HG03135 (cell line): ENCODE data around the gene PRKCSH.
"Not testable (repeated sequence)": the region's sequence is repeated elsewhere in the genome, so short reads cannot be mapped to it uniquely, and the experiment has no call there.

Experiments used
- ATAC-seq: cut with Tn5 transposase; IDR thresholded peaks from one replicate; pipeline ENCODE4 v1.9.1; 2021; ENCODE audit warnings: mild to moderate bottlenecking, moderate library complexity; ENCODE audit not compliant: unreplicated experiment

Gene PRKCSH

DNA sequence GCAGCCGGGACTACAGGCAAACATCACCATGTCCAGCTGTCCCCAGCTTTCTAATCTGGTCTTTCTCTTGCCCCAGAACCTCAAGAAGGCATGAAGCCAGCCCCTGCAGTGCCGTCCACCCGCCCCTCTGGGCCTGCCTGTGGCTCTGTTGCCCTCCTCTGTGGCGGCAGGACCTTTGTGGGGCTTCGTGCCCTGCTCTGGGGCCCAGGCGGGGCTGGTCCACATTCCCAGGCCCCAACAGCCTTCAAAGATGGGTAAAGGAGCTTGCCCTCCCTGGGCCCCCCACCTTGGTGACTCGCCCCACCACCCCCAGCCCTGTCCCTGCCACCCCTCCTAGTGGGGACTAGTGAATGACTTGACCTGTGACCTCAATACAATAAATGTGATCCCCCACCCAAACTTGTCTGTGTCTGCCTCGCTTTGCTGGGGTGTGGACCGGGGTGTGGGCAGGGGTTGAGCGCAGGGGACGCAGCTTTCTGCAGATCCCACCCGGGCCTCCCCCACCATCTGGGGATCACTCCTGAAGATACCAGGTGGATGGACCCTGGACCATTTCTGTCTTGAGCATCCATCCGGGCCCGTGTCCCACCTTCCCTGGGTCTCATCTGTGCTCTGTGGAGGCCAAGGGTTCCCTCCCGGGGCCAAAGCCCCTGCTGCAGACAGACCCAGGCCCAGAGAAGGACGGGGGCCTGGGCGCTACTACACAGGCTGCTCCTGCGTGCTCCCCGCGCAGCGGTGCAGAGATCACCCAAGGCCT is 15.3 kb downstream of the PRKCSH start:
- ATAC-seq = no peak

DNA sequence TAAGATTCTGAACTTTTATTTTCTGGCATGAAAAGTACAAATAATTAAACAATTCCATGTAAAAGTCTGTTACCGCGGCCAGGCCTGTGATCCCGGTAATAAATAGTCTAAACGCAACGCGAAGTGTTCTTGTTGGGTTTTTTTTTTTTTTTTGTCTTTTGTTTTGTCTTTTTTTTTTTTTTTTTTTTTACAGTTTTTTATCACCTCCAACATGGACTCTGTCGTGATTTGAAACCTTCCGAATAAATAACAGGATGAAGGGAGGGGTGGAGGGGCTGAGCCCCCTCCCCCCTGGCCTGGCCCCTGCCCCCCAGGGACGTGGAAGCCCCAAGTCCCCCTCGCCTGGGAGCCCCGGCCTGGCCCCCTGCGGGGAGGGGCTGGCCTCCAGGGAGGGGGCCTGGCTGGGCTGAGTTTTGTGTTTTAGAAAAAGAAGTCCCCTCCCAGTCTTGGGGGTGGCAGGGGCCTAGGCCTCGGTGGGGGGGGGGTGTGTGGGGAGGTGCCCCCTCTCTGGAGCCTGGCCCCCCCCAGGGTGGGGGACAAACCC is 16.0 kb downstream of the PRKCSH start:
- ATAC-seq = no peak

DNA sequence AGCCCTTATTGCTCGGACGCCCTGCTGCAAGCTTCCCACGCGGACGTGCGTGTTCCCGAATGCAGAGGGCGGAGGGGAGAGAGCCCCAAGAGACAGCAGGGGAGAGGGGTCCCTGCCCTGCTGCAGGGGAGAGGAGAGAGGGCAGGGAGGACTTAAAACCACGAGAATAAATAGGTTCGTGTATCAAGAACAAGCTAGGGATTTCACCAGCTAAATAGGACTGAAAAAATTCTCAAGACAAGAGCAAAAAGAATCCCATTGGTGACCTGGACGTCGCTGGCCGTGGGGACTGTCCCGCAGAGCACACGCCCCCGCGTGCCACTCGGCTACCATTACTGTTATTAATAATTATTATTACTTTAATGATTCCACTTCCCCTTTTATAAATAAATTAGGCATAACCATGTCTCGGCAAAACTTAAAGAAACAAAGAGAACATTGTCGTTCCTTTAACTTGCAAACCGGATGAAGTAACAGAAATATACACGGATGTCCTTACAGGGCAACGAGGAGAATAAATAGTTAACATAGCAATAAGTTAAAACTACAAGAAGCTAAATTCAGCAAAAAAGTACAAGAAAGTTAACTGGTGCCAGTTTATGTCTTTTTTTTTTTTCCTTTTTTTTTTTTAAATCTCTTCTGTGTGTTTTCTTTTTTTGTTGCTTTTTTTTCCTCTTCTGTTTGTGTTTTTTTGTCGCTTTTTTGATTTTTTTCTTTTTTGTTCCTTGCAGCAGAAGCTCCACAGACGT is 16.6 kb downstream of the PRKCSH start:
- no peak for ATAC-seq

GRCh38 chr19:11452620-11453310 is 17.3 kb downstream of the PRKCSH start:
- ATAC-seq = no peak

DNA sequence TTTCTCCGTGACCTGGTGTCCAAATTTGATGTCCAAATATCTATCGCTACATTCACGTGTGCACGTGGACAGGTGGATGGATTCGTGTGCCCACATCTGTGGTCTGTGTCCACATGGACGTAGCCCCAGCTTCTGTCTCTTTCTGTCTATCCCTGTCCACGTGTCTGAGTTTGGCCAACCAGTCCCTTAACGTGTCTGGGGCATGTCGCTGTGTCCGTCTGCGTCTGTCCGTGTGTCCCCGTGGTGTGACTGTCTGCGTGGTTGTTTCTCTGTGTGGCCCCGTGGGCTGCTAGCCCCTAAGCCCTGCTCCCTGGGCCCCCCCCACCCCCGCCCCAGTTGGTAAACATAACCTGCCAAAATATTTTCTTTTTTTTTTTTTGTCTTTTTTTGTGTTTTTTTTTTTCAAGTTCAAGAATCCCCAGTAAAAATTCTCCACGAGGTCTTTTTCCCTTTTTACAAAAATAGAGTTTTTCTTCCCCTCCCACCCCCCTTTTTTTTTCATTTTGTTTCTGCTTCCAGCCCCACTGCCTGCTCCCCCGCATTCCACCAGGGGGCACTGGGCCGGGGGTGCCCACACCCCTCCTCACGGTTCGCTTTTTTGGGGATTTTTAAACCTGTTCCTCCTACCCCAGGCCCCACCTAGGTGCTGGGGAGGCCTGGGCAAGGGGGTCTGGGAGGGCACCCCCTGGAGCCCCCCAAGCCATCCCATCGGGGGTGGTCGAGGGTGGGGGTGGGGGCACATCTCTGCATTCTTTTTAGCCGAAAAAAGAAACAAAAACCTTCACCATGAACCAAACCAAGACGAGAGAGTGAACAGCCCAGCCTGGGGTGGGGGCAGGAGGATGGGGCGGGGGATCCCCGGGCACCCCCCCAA is 18.3 kb downstream of the PRKCSH start:
- no peak for ATAC-seq

DNA sequence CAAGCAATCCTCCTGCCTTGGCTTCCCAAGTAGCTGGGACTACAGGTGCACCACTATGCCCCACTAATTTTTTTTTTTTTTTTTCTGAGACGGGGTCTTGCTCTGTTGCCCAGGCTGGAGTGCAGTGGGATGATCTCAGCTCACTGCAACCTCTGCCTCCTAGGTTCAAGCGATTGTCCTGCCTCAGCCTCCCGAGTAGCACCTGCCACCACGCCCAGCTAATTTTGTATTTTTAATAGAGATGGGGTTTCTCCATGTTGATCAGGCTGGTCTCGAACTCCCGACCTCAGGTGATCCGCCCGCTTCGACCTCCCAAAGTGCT is 19.8 kb downstream of the PRKCSH start:
- not testable (repeated sequence) for ATAC-seq

GRCh38 chr19:11456659-11457058 is 21.2 kb downstream of the PRKCSH start:
- ATAC-seq = no peak

GRCh38 chr19:11457115-11457514 is 21.7 kb downstream of the PRKCSH start:
- no peak for ATAC-seq

DNA sequence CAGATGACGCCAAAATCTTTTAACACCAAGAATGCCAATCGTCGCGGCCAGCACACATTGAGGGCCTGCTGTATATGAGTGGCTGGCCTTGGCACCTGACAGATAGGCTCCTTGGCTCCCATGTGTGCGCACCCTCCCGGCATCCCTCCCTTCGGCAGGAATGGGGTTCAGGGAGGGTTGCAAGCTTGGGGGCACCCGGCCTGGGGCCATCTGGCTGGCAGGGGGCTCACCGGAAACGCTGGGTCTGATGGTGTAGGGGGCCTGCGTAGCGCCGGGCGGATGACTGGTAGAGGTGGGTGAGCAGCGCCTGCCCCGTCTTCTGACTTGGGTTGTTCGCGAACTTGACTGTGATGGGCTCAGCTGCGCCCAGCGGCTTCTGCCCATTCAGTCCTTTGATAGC is 22.4 kb downstream of the PRKCSH start:
- no peak for ATAC-seq

DNA sequence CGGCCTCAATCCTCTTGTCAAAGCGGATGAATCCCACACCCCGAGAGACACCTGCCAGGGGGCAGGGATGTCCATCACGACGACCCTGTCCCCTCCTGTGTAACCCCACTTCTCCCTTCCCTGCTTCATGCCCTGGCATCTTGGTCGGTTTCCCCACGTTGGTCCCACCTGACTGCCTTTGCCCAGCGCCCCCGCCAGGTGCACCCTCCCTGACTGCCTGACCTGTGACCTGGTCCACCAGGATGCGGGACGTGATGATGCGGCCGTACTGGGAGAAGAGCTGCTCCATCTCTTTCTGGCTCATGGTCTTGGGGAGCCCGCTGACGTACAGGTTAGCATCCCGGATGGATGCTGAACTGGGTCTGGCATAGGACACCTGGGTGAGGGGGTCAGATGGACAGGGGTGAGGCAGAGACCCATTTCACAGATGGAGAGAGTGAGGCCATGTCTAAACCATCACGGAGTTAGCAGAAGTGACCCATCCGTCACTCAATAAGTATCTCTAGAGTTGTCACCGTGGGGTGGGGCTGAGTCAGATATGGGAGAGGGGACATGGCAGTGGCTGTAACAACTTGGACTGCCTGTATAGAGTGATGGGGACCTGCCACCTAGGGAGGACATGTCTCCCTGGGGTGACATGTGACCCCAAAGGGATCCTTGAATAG is 22.9 kb downstream of the PRKCSH start:
- no peak for ATAC-seq

DNA sequence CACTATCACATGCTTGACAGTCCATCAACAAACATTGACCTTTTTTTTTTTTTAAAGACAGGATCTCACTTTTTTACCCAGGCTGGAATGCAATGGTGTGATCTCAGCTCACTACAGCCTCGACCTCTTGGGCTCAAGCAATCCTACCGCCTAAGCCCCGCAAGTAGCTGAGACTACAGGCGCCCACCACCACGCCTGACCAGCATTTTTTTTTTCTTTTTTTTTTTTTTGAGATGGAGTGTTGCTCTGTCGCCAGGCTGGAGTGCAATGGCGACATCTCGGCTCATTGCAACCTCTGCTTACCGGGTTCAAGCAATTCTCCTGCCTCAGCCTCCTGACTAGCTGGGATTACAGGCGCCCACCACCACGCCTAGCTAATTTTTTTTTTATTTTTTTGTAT is 23.5 kb downstream of the PRKCSH start:
- ATAC-seq = not testable (repeated sequence)

GRCh38 chr19:11460207-11460606 is 24.8 kb downstream of the PRKCSH start:
- no peak for ATAC-seq

DNA sequence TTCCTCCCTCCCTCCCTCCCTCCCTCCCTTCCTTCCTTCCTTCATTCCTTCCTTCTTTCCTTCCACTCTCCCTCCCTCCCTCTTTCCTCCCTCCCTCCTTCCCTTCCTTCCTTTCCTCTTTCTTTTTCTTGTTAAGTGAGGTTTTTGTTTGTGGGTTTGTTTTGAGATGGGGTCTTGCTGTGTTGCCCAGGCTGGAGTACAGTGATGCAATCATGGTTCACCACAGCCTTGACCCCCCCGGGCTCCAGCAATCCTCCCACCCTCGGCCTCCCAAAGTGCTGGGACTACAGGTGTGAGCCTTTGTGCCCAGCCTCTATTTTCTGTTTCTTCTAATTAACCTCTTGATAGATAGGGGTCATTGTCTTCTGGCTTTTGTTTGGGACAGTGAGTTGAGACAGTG is 26.0 kb downstream of the PRKCSH start:
- no peak for ATAC-seq

- no peak for ATAC-seq
Measured at GRCh38 chr19:11463391-11463790, 28.0 kb downstream of the PRKCSH start.

GRCh38 chr19:11464333-11465265 is 29.2 kb downstream of the PRKCSH start:
- ATAC-seq = no peak

- no peak for ATAC-seq
Measured at GRCh38 chr19:11465600-11465999, 30.2 kb downstream of the PRKCSH start.

DNA sequence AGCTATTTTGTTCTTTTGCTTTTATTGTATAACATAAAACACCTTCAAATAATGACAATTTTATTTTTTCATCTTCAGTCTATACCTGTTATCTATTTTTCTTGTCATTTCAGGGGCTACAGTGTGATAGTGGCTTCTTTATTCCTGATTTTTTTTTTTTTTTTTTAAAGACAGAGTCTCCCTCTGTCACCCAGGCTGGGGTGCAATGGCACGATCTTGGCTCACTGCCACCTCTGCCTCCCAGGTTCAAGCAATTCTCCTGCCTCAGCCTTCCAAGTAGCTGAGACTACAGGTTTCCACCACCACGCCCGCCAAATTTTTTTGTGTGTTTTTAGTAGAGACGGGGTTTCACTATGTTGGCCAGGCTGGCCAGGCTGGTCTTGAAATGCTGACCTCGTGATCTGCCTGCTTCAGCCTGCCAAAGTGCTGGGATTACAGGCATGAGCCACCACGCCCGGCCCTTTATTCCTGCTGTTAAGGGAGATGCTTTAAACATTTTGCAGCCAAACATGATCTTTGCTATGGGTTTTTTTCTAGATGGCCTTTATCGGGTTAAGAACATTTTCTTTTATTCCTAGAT is 32.9 kb downstream of the PRKCSH start:
- not testable (repeated sequence) for ATAC-seq

GRCh38 chr19:11473725-11474124 is 38.3 kb downstream of the PRKCSH start:
- ATAC-seq = no peak

- ATAC-seq = not testable (repeated sequence)
Measured at GRCh38 chr19:11475343-11475742, 39.9 kb downstream of the PRKCSH start.
